RWPE1 (cell line): ENCODE results near the gene BPHL.

Source experiments
- CTCF ChIA-PET: fragments of 350-600 bp; sonication (Branson Sonifier 250); formaldehyde crosslinking; extraction: SDS; loops from one replicate; lab custom pipeline; 2021; lab: Yijun Ruan, JAX
- POLR2A ChIA-PET: fragments of 400-600 bp; formaldehyde crosslinking; extraction: SDS; loops from one replicate; lab custom pipeline; 2020; ENCODE audit warnings: antibody characterized with exemption; ENCODE audit not compliant: low non-redundant PET; lab: Yijun Ruan, JAX
- DNase-seq: peaks from one replicate; pipeline ENCODE4 v3.0.0; 2012; ENCODE audit warnings: low spot score
- H3K27ac ChIP-seq: fragments of 450-650 bp; 2 replicates; pipeline ENCODE4 v1.5.1; 2017
- TF ChIP-seq, protein P1 (sequence below): fragments of 450-650 bp; conservative IDR thresholded peaks from 2 replicates; pipeline ENCODE4 v1.5.1; 2017; ENCODE audit warnings: low read depth, mild to moderate bottlenecking

Gene BPHL

DNA sequence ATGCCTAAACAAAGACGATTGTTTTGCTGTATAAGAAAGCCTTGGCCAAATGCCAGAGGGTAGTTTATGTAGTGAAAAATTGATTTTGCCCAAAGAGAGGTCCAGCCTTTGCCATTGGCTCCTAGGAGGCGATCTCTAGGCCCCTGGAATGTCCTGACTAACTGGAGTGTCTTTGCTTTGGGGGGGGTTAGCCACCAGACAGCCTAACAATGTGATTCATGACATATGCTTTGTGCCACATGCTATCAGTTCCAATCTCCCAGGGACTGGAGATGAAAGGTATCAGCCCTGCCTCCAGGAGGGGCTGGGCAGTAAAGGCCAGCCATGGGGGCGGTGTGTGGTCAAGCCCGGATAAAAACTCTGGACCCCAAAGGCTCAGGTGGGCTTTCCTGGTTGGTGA, 71.5 kb downstream of the BPHL start:
- DNase-seq = no peak
- POLR2A ChIA-PET = no interaction called here
- H3K27ac ChIP-seq = no peak overlapping the region
- TF ChIP-seq, protein P1, sequence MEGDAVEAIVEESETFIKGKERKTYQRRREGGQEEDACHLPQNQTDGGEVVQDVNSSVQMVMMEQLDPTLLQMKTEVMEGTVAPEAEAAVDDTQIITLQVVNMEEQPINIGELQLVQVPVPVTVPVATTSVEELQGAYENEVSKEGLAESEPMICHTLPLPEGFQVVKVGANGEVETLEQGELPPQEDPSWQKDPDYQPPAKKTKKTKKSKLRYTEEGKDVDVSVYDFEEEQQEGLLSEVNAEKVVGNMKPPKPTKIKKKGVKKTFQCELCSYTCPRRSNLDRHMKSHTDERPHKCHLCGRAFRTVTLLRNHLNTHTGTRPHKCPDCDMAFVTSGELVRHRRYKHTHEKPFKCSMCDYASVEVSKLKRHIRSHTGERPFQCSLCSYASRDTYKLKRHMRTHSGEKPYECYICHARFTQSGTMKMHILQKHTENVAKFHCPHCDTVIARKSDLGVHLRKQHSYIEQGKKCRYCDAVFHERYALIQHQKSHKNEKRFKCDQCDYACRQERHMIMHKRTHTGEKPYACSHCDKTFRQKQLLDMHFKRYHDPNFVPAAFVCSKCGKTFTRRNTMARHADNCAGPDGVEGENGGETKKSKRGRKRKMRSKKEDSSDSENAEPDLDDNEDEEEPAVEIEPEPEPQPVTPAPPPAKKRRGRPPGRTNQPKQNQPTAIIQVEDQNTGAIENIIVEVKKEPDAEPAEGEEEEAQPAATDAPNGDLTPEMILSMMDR = no peak
- CTCF ChIA-PET = no interaction called here

DNA sequence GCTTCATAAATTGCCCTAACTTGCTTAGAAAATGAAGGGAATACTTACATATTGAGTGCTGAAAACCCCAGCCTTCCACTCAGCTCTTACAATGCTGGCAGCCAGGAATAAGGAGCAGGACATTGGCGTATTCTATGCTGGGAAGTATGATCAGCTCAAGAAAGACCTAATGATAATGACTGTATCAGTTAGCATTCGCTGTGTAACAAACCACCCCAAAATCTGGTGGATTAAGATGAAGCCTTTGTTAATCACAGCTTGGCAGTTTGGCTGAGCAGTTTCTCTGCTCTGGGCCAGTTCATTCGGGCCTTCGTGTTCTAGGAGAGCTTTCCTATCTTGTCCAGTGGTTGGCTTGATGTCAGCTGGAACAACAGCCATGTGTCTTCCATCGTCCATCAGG, 72.3 kb downstream of the BPHL start:
- POLR2A ChIA-PET = no interaction called here
- DNase-seq = no peak
- TF ChIP-seq, protein P1 = no peak
- CTCF ChIA-PET = no interaction called here
- H3K27ac ChIP-seq = no peak overlapping the region

DNA sequence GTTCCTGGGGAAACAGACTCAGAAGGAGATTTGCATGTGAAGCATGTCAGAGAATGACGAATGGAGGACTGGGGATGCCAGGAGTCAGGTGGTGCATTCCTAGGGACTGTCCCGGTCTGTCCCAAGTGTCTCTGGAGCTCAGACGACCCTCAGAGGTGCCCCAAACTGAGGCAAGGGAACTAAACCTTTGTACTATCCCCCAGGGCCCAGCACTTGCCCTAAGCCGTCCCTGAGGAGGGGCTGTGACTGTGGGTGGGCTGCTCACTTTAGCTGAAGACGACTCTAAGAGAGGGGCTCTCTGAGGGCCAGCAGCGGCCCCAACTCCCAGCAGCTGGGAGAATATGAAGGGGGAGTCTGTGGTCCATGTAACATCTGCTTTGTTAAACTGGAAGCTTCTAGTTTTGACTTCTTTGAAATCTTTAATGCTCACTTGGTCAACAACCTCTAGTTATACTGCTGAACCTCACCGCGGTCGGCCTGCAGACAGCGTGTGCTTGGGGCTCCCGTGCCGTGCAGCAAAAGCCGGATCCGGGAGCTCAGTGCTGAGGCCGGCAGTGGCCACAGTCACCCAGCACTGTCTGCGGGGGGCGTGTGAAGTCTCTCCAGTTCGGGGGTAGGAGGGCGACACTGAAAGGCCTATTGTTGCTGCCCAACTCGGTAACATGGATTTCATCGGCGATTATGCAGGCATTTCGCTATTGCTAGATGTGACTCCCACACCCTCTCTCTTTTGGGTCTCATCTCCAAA, 74.8 kb downstream of the BPHL start:
- ChIA-PET POLR2A (no interaction called here), CTCF (interaction anchor here (0.8 kb wide), 1 partner anchor 16 kb away, joined by 3 read pairs; no protein-coding TSS in a partner anchor)
- DNase-seq = no peak
- H3K27ac ChIP-seq = no peak overlapping the region
- TF ChIP-seq, protein P1 = no peak

DNA sequence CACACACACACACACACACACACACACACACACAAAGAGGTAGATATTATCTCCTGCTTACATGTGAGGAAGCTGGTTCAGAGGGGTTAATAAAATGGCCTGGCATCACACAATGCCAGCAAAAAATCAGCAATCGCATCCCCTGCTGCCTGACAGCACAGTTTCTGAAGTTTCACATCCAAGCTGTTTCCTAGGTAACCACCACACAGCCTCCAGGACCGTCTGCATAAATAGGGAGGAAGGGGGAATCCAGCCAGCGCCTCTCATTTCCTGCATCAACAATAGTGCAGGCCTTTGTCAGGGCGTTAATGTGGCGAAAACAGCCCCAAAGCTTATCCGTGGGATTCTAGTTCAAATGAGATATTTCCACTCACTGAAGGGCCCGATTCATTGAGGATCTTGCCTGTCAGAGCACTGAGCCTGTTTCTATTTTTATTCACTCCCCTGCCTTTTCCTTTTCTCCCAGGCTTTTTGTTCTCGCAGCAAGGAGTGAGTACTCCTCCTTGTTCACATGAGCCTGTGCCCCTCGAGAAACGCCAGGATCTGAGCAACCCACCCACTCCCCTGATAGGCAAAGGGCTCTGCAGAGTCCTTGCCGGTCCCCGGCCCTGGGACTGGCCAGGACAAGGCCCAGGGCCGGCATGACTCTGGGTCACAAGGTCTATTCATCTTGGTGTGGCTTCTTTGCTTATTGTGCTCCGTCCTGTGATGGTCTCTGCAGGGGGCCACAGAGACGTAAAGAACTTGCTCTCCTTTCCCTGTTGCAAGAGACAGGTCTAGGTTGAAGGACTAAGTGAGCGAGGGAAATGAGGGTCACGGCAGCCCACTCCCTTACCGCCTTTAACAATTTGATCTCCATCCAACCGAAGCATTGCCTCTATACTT, 76.3 kb downstream of the BPHL start:
- TF ChIP-seq, protein P1 = no peak
- ChIA-PET CTCF (no interaction called here), POLR2A (no interaction called here)
- DNase-seq = no peak
- H3K27ac ChIP-seq = no peak overlapping the region

DNA sequence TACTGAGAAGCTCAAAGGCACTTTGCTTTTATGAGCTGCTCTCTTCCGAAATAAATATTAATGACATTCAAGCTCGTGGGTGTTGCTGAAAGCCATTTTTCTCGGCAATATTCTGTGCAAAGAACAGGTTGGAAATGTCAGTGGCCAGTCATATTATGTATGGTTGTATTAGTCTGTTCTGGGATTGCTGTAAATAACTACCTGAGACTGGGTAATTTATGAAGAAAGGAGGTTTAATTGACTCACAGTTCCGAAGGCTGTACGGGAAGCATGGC, 76.8 kb downstream of the BPHL start:
- CTCF ChIA-PET = no interaction called here
- no peak overlapping the region for H3K27ac ChIP-seq
- POLR2A ChIA-PET = no interaction called here

More for the DNA sequence above, 76.8 kb downstream of the BPHL start:
- no peak for DNase-seq
- TF ChIP-seq, protein P1 = no peak
